ENCODE results near the gene KDM8. TPM values are rescaled to one million over a fixed set of nuclear protein-coding genes. Genes with fewer than 3 reads are reported as not detected.

Gene KDM8
- total and polyA plus RNA-seq, 2 experiments from 2014 or later: 5.1 to 5.7 TPM

- Histone ChIP-seq H2AFZ (no peak overlapping the region), H3K4me2 (no peak overlapping the region), H3K36me3 (ENCODE audit: insufficient read depth) (no peaks in the 10 kb centered on the region), H4K20me1 (replicated peaks; ENCODE audit: insufficient read depth) (no peaks in the 10 kb centered on the region), H3F3A (replicated peaks; ENCODE audit: low read depth) (no peaks in the 10 kb centered on the region), H3K4me1 (ENCODE audit: insufficient read depth) (peaks cover 10% of the 10 kb centered on the region), H3K27ac (ENCODE audit: low read depth) (no peak overlapping the region), H3K27me3 (ENCODE audit: insufficient read depth) (no peaks in the 10 kb centered on the region), H3K79me2 (replicated peaks; ENCODE audit: insufficient read depth) (no peaks in the 10 kb centered on the region), H3K9me2 (ENCODE audit: insufficient read depth) (no peaks in the 10 kb centered on the region), H3K4me3 (no peak overlapping the region)
- peaks cover 44% of the 10 kb centered on the region for H3K4me1 Mint-ChIP-seq
- no peak overlapping the region for H3K4me3 Mint-ChIP-seq
- no peak for ATAC-seq
- peaks cover 6% of the 10 kb centered on the region for H3K27me3 Mint-ChIP-seq (ENCODE audit: insufficient read depth, low read depth, poor library complexity)
- TF ChIP-seq JUNB (IDR thresholded peaks at IDR 0.05; ENCODE audit: unreplicated experiment) (no peak), EZH2 (IDR thresholded peaks at IDR 0.05; ENCODE audit: low read depth, unreplicated experiment) (no peak), ZNF114 (CRISPR knock-in tag; IDR thresholded peaks at IDR 0.05) (no peak), POLR2AphosphoS5 (IDR thresholded peaks at IDR 0.05; ENCODE audit: low read depth) (no peak), NANOG (IDR thresholded peaks at IDR 0.05; ENCODE audit: borderline replicate concordance) (no peak), STAT1 (IDR thresholded peaks at IDR 0.05; ENCODE audit: unreplicated experiment) (no peak), ZNF331 (CRISPR knock-in tag; IDR thresholded peaks at IDR 0.05; ENCODE audit: low read depth) (no peak), CREB1 (CRISPR knock-in tag; IDR thresholded peaks at IDR 0.05; ENCODE audit: low read depth) (no peak), CTCF (conservative IDR thresholded peaks at IDR 0.05; ENCODE audit: low read depth in 2 of 2) (no peak), EZH2phosphoT487 (IDR thresholded peaks at IDR 0.05; ENCODE audit: unreplicated experiment) (no peak)
- TF ChIP-seq, protein P1, sequence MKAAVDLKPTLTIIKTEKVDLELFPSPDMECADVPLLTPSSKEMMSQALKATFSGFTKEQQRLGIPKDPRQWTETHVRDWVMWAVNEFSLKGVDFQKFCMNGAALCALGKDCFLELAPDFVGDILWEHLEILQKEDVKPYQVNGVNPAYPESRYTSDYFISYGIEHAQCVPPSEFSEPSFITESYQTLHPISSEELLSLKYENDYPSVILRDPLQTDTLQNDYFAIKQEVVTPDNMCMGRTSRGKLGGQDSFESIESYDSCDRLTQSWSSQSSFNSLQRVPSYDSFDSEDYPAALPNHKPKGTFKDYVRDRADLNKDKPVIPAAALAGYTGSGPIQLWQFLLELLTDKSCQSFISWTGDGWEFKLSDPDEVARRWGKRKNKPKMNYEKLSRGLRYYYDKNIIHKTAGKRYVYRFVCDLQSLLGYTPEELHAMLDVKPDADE (IDR thresholded peaks at IDR 0.05): no peak
- TF ChIP-seq, protein P2, sequence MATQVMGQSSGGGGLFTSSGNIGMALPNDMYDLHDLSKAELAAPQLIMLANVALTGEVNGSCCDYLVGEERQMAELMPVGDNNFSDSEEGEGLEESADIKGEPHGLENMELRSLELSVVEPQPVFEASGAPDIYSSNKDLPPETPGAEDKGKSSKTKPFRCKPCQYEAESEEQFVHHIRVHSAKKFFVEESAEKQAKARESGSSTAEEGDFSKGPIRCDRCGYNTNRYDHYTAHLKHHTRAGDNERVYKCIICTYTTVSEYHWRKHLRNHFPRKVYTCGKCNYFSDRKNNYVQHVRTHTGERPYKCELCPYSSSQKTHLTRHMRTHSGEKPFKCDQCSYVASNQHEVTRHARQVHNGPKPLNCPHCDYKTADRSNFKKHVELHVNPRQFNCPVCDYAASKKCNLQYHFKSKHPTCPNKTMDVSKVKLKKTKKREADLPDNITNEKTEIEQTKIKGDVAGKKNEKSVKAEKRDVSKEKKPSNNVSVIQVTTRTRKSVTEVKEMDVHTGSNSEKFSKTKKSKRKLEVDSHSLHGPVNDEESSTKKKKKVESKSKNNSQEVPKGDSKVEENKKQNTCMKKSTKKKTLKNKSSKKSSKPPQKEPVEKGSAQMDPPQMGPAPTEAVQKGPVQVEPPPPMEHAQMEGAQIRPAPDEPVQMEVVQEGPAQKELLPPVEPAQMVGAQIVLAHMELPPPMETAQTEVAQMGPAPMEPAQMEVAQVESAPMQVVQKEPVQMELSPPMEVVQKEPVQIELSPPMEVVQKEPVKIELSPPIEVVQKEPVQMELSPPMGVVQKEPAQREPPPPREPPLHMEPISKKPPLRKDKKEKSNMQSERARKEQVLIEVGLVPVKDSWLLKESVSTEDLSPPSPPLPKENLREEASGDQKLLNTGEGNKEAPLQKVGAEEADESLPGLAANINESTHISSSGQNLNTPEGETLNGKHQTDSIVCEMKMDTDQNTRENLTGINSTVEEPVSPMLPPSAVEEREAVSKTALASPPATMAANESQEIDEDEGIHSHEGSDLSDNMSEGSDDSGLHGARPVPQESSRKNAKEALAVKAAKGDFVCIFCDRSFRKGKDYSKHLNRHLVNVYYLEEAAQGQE (IDR thresholded peaks at IDR 0.05; ENCODE audit: unreplicated experiment): no peak
- TF ChIP-seq, protein P3, sequence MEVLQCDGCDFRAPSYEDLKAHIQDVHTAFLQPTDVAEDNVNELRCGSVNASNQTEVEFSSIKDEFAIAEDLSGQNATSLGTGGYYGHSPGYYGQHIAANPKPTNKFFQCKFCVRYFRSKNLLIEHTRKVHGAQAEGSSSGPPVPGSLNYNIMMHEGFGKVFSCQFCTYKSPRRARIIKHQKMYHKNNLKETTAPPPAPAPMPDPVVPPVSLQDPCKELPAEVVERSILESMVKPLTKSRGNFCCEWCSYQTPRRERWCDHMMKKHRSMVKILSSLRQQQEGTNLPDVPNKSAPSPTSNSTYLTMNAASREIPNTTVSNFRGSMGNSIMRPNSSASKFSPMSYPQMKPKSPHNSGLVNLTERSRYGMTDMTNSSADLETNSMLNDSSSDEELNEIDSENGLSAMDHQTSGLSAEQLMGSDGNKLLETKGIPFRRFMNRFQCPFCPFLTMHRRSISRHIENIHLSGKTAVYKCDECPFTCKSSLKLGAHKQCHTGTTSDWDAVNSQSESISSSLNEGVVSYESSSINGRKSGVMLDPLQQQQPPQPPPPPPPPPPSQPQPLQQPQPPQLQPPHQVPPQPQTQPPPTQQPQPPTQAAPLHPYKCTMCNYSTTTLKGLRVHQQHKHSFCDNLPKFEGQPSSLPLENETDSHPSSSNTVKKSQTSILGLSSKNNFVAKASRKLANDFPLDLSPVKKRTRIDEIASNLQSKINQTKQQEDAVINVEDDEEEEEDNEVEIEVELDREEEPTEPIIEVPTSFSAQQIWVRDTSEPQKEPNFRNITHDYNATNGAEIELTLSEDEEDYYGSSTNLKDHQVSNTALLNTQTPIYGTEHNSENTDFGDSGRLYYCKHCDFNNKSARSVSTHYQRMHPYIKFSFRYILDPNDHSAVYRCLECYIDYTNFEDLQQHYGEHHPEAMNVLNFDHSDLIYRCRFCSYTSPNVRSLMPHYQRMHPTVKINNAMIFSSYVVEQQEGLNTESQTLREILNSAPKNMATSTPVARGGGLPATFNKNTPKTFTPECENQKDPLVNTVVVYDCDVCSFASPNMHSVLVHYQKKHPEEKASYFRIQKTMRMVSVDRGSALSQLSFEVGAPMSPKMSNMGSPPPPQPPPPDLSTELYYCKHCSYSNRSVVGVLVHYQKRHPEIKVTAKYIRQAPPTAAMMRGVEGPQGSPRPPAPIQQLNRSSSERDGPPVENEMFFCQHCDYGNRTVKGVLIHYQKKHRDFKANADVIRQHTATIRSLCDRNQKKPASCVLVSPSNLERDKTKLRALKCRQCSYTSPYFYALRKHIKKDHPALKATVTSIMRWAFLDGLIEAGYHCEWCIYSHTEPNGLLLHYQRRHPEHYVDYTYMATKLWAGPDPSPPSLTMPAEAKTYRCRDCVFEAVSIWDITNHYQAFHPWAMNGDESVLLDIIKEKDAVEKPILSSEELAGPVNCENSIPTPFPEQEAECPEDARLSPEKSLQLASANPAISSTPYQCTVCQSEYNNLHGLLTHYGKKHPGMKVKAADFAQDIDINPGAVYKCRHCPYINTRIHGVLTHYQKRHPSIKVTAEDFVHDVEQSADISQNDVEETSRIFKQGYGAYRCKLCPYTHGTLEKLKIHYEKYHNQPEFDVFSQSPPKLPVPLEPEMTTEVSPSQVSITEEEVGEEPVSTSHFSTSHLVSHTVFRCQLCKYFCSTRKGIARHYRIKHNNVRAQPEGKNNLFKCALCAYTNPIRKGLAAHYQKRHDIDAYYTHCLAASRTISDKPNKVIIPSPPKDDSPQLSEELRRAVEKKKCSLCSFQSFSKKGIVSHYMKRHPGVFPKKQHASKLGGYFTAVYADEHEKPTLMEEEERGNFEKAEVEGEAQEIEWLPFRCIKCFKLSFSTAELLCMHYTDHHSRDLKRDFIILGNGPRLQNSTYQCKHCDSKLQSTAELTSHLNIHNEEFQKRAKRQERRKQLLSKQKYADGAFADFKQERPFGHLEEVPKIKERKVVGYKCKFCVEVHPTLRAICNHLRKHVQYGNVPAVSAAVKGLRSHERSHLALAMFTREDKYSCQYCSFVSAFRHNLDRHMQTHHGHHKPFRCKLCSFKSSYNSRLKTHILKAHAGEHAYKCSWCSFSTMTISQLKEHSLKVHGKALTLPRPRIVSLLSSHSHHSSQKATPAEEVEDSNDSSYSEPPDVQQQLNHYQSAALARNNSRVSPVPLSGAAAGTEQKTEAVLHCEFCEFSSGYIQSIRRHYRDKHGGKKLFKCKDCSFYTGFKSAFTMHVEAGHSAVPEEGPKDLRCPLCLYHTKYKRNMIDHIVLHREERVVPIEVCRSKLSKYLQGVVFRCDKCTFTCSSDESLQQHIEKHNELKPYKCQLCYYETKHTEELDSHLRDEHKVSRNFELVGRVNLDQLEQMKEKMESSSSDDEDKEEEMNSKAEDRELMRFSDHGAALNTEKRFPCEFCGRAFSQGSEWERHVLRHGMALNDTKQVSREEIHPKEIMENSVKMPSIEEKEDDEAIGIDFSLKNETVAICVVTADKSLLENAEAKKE (CRISPR knock-in tag; IDR thresholded peaks at IDR 0.05): no peak
- no peaks in the 10 kb centered on the region for H3K36me3 Mint-ChIP-seq (ENCODE audit: low read depth)
- no peaks in the 10 kb centered on the region; the same call in 2 of the 3 replicates for H3K9me3 Mint-ChIP-seq
- no peak for DNase-seq (ENCODE audit: low spot score)
- no peak overlapping the region for H3K27ac Mint-ChIP-seq
Observed at GRCh38 chr16:27239906-27240655, 36.8 kb downstream of the KDM8 start.
